Measurements from ENCODE around the gene RACGAP1. TPM values are rescaled to one million over a fixed set of nuclear protein-coding genes. Genes with fewer than 3 reads are reported as not detected.

The RACGAP1 gene
- total RNA-seq, 2 experiments from 2014 or later, result 172 to 179 TPM

GRCh38 chr12:50021031-50021430 is 4.3 kb downstream of the RACGAP1 start:
- Mint-ChIP-seq H3K27me3 (no peaks in the 10 kb centered on the region), H3K4me3 (no peak overlapping the region), H3K4me1 (peaks cover 58% of the 10 kb centered on the region), H3K9me3 (peaks cover 2% of the 10 kb centered on the region), H3K27ac (no peak overlapping the region), H3K36me3 (ENCODE audit: low read depth) (peaks cover 52% of the 10 kb centered on the region)
- CTCF ChIA-PET, result interaction anchor here (0.6 to 5.2 kb wide), 9 partner anchors 11 to 794 kb away, joined by 3 to 26 read pairs (median 4); no protein-coding TSS in a partner anchor
- POLR2A ChIA-PET, result no interaction called here
- no peak for DNase-seq

GRCh38 chr12:50019524-50019923 is 5.8 kb downstream of the RACGAP1 start:
- H3K36me3 Mint-ChIP-seq (ENCODE audit: low read depth), result peaks cover 50% of the 10 kb centered on the region
- H3K4me1 Mint-ChIP-seq, result peaks cover 50% of the 10 kb centered on the region
- no peaks in the 10 kb centered on the region for H3K27me3 Mint-ChIP-seq
- no peak overlapping the region for H3K4me3 Mint-ChIP-seq
- POLR2A ChIA-PET, result interaction anchor here (0.8 kb wide), 1 partner anchor 19 kb away, joined by 3 read pairs; no protein-coding TSS in a partner anchor
- H3K27ac Mint-ChIP-seq, result no peak overlapping the region
- no peaks in the 10 kb centered on the region for H3K9me3 Mint-ChIP-seq
- DNase-seq, result no peak
- CTCF ChIA-PET, result interaction anchor here (0.9 to 5.2 kb wide), 3 partner anchors 20 to 74 kb away, joined by 4 to 26 read pairs (median 9); no protein-coding TSS in a partner anchor

DNA sequence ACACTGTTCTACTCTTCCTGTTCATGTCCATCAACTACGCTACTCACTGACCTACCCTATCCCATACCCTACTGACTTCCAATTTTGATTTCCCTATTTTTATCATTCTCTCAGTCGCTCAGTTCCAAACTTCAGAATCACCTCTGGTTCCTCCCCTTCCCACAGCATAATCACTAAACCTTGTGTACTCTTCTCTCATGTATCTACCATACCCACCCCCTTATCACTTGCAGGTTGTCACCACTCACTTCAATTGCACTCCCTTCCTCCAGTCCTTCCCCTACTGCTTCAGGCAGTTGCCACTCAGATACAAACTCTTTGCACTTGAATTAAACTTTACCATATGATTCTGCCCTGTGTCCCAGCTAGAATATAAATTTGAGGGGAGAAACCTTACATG is 6.3 kb downstream of the RACGAP1 start:
- no peak for DNase-seq
- Mint-ChIP-seq H3K27ac (peak overlapping the region; percentile 16), H3K27me3 (no peaks in the 10 kb centered on the region), H3K4me1 (peaks cover 52% of the 10 kb centered on the region), H3K9me3 (no peaks in the 10 kb centered on the region), H3K4me3 (no peak overlapping the region), H3K36me3 (ENCODE audit: low read depth) (peaks cover 50% of the 10 kb centered on the region)
- POLR2A ChIA-PET, result interaction anchor here (0.8 to 1.0 kb wide), 2 partner anchors 20 to 26 kb away, joined by 3 read pairs; no protein-coding TSS in a partner anchor
- CTCF ChIA-PET, result interaction anchor here (0.7 to 5.2 kb wide), 6 partner anchors 12 to 73 kb away, joined by 3 to 26 read pairs (median 4); no protein-coding TSS in a partner anchor

DNA sequence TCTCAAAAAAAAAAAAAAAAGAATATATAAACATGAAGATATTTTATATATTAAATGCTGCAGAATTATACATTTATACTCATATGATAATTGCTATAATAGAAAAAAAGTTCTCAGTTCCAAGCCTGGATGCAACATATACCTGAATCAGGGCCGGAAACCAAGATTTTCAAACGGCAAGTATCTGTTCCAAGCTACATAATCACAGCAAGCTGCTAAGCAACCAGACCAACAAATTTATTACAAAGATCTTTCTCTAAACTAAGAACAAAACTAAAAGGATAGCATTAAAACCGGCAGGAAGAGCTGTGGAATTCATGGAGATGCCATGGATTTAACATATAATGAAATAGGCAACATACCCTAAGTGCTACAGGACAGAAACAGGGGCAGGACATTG is 7.1 kb downstream of the RACGAP1 start:
- no peaks in the 10 kb centered on the region for H3K9me3 Mint-ChIP-seq
- H3K4me3 Mint-ChIP-seq, result no peak overlapping the region
- H3K27me3 Mint-ChIP-seq, result no peaks in the 10 kb centered on the region
- POLR2A ChIA-PET, result interaction anchor here (1.0 kb wide), 1 partner anchor 25 kb away, joined by 3 read pairs; no protein-coding TSS in a partner anchor
- H3K36me3 Mint-ChIP-seq (ENCODE audit: low read depth), result peaks cover 56% of the 10 kb centered on the region
- H3K4me1 Mint-ChIP-seq, result peaks cover 51% of the 10 kb centered on the region
- CTCF ChIA-PET, result interaction anchor here (0.6 to 5.2 kb wide), 9 partner anchors 11 to 256 kb away, joined by 3 to 26 read pairs (median 3); no protein-coding TSS in a partner anchor
- no peak for DNase-seq
- no peak overlapping the region for H3K27ac Mint-ChIP-seq

GRCh38 chr12:50017641-50018040 is 7.7 kb downstream of the RACGAP1 start:
- Mint-ChIP-seq H3K36me3 (ENCODE audit: low read depth) (peaks cover 52% of the 10 kb centered on the region), H3K27me3 (no peaks in the 10 kb centered on the region), H3K9me3 (no peaks in the 10 kb centered on the region), H3K4me3 (no peak overlapping the region), H3K27ac (no peak overlapping the region), H3K4me1 (peaks cover 46% of the 10 kb centered on the region)
- ChIA-PET CTCF (interaction anchor here (1.2 to 5.2 kb wide), 6 partner anchors 11 to 72 kb away, joined by 3 to 26 read pairs (median 4); no protein-coding TSS in a partner anchor), POLR2A (no interaction called here)
- DNase-seq, result no peak

GRCh38 chr12:50016501-50017475 is 8.5 kb downstream of the RACGAP1 start:
- Mint-ChIP-seq H3K36me3 (ENCODE audit: low read depth) (peaks cover 48% of the 10 kb centered on the region), H3K27me3 (no peaks in the 10 kb centered on the region), H3K9me3 (no peaks in the 10 kb centered on the region), H3K4me1 (peaks cover 42% of the 10 kb centered on the region), H3K27ac (no peak overlapping the region), H3K4me3 (no peak overlapping the region)
- ChIA-PET POLR2A (interaction anchor here (1.1 kb wide), 1 partner anchor 40 kb away, joined by 4 read pairs; no protein-coding TSS in a partner anchor), CTCF (interaction anchor here (0.8 to 5.2 kb wide), 8 partner anchors 8 to 71 kb away, joined by 3 to 26 read pairs (median 4); partner anchors contain the start of gene RACGAP1)
- DNase-seq, result no peak

GRCh38 chr12:50014342-50014741 is 11.0 kb downstream of the RACGAP1 start:
- ChIA-PET CTCF (interaction anchor here (0.5 to 2.1 kb wide), 7 partner anchors 16 to 224 kb away, joined by 3 to 12 read pairs (median 4); no protein-coding TSS in a partner anchor), POLR2A (interaction anchor here (2.3 kb wide), 1 partner anchor 11 kb away, joined by 12 read pairs; the partner anchor contains the start of gene RACGAP1)
- H3K36me3 Mint-ChIP-seq (ENCODE audit: low read depth), result peaks cover 47% of the 10 kb centered on the region
- H3K27ac Mint-ChIP-seq, result peak overlapping the region; percentile 22
- no peak for DNase-seq
- no peak overlapping the region for H3K4me3 Mint-ChIP-seq
- peaks cover 33% of the 10 kb centered on the region for H3K4me1 Mint-ChIP-seq
- H3K9me3 Mint-ChIP-seq, result no peaks in the 10 kb centered on the region
- no peaks in the 10 kb centered on the region for H3K27me3 Mint-ChIP-seq

- Mint-ChIP-seq H3K36me3 (ENCODE audit: low read depth) (peaks cover 43% of the 10 kb centered on the region), H3K27me3 (no peaks in the 10 kb centered on the region), H3K9me3 (no peaks in the 10 kb centered on the region), H3K27ac (peak overlapping the region; percentile 22), H3K4me3 (no peak overlapping the region), H3K4me1 (peaks cover 29% of the 10 kb centered on the region)
- no peak for DNase-seq
- ChIA-PET CTCF (interaction anchor here (0.5 to 2.1 kb wide), 9 partner anchors 16 to 223 kb away, joined by 3 to 12 read pairs (median 3); no protein-coding TSS in a partner anchor), POLR2A (interaction anchor here (2.3 kb wide), 1 partner anchor 12 kb away, joined by 12 read pairs; the partner anchor contains the start of gene RACGAP1)
Observed at GRCh38 chr12:50013361-50014147, 11.7 kb downstream of the RACGAP1 start.

DNA sequence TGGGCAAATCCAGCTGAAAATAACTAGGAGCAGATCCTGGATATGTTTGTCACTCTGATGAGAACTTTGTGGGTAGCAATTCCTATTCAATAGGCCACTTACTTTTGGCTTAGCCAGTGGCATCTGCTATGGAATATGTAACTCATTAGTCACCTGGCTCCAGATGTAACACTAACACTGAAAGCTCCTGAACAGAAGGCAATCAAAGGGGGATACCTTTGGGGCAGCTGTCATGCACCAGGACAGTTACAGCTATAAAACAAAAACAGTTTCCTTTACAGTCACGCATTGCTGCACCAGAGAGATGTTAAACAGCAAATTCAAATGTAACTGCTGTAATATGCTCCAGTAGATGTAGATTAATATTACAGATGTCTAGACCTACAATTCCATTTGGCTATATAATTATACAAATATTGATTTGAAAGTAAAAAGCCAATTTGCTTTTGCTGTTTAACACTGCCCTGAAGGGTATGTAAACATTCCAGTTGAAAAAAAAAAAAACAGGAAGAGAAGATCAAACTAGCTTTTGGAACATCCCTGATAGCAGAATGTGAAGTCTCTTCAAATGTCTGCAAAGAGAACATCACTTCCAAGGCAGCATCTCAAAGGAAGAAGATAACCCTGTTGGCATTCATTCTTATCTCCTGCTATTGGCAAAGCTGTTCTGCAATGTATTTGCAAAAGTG is 18.4 kb downstream of the RACGAP1 start:
- Mint-ChIP-seq H3K9me3 (no peaks in the 10 kb centered on the region), H3K27ac (no peak overlapping the region), H3K27me3 (no peaks in the 10 kb centered on the region), H3K4me3 (no peak overlapping the region), H3K36me3 (ENCODE audit: low read depth) (peaks cover 66% of the 10 kb centered on the region), H3K4me1 (peaks cover 15% of the 10 kb centered on the region)
- POLR2A ChIA-PET, result interaction anchor here (1.3 to 2.6 kb wide), 3 partner anchors 14 to 20 kb away, joined by 3 to 12 read pairs (median 6); partner anchors contain the start of gene RACGAP1
- DNase-seq, result no peak
- CTCF ChIA-PET, result interaction anchor here (0.8 to 5.4 kb wide), 8 partner anchors 11 to 266 kb away, joined by 3 to 27 read pairs (median 4); partner anchors contain the start of gene TMBIM6

DNA sequence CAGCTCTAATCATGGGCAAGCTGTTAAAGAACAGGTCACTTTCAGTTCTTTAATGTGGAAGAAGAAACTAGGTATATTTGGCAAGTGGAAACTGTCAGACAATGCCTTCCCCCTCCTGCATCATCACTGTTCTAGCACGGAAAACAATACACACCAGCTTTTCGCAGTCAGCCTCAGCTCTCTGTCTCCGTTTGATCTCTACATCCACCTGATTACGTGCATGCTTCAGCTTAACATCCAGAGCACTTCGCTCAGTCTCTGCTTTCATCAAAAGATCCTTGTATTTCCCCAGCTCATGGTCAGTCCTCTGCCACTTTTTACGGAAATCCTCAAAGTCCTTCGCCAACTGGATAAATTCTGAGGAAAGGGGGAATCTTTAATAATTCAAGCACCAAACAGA is 19.0 kb downstream of the RACGAP1 start:
- Mint-ChIP-seq H3K4me1 (peaks cover 15% of the 10 kb centered on the region), H3K9me3 (no peaks in the 10 kb centered on the region), H3K4me3 (no peak overlapping the region), H3K27me3 (no peaks in the 10 kb centered on the region), H3K36me3 (ENCODE audit: low read depth) (peaks cover 71% of the 10 kb centered on the region), H3K27ac (no peak overlapping the region)
- ChIA-PET CTCF (interaction anchor here (0.8 to 5.4 kb wide), 8 partner anchors 11 to 64 kb away, joined by 3 to 27 read pairs (median 4); no protein-coding TSS in a partner anchor), POLR2A (interaction anchor here (1.3 to 2.6 kb wide), 4 partner anchors 14 to 22 kb away, joined by 3 to 12 read pairs (median 4); partner anchors contain the start of gene RACGAP1)
- DNase-seq, result no peak

- Mint-ChIP-seq H3K9me3 (no peaks in the 10 kb centered on the region), H3K4me1 (peaks cover 15% of the 10 kb centered on the region), H3K4me3 (no peak overlapping the region), H3K27ac (no peak overlapping the region), H3K36me3 (ENCODE audit: low read depth) (peaks cover 77% of the 10 kb centered on the region), H3K27me3 (no peaks in the 10 kb centered on the region)
- CTCF ChIA-PET, result interaction anchor here (1.2 to 5.4 kb wide), 3 partner anchors 34 to 65 kb away, joined by 3 to 27 read pairs (median 14); no protein-coding TSS in a partner anchor
- DNase-seq, result no peak
- POLR2A ChIA-PET, result interaction anchor here (1.3 to 2.6 kb wide), 3 partner anchors 12 to 21 kb away, joined by 3 to 12 read pairs (median 6); partner anchors contain the start of gene RACGAP1
Observed at GRCh38 chr12:50005175-50005574, 20.1 kb downstream of the RACGAP1 start.

Measured in activated CD4-positive, alpha-beta memory T cell treated with anti-CD3 and anti-CD28 coated beads, Interleukin-2, amount 10 ng/mL, durations not matched to agents 7 days and 5 days (primary cell).